GM12878 (cell line): ENCODE measurements around the gene IFNA13. TPM values are rescaled to one million over a fixed set of nuclear protein-coding genes. Genes with fewer than 3 reads are reported as not detected.
A peak's percentile ranks its signal among the peaks of the same experiment; 100 is the strongest.

Source experiments
- BHLHE40 ChIP-seq, 2 experiments: fragments of 450-650 bp in 1 of 2; IDR thresholded peaks; 2 replicates each; pipeline ENCODE4 v1.6.1; 2011 to 2017; ENCODE audit warnings: low read depth in 2 of 2, borderline replicate concordance in 1 of 2, improper control_type of control experiment in 1 of 2, low read length in 1 of 2, mild to moderate bottlenecking in 1 of 2
- CREM ChIP-seq: IDR thresholded peaks from 2 replicates; pipeline ENCODE4 v1.6.1; 2014; ENCODE audit warnings: antibody characterized with exemption, low read depth
- CTCF ChIP-seq, 3 experiments: IDR thresholded peaks in 2 of 3; conservative IDR thresholded peaks in 1 of 3; 2 replicates each; pipeline ENCODE4 v1.5.1; 2011; ENCODE audit warnings: low read depth in 3 of 3, low read length in 3 of 3, mild to moderate bottlenecking in 3 of 3, control low read depth in 2 of 3, moderate library complexity in 2 of 3, inconsistent platforms in 1 of 3, mixed read lengths in 1 of 3; ENCODE audit not compliant: control insufficient read depth in 2 of 3, insufficient read depth in 1 of 3; ENCODE audit errors: extremely low read depth in 1 of 3
- CUX1 ChIP-seq: IDR thresholded peaks from 2 replicates; pipeline ENCODE4 v1.6.1; 2012; ENCODE audit warnings: improper control_type of control experiment, low read depth, low read length; ENCODE audit not compliant: insufficient replicate concordance
- HDAC6 ChIP-seq: fragments of 200-600 bp; sonication (generic); IDR thresholded peaks from one replicate; pipeline ENCODE4 v1.8.0; 2017; ENCODE audit warnings: antibody characterized with exemption; ENCODE audit not compliant: unreplicated experiment
- NKRF ChIP-seq: fragments of 450-650 bp; conservative IDR thresholded peaks from 2 replicates; pipeline ENCODE4 v1.6.1; 2017; ENCODE audit warnings: mild to moderate bottlenecking, moderate library complexity
- PAX8 ChIP-seq: fragments of 450-650 bp; IDR thresholded peaks from 2 replicates; pipeline ENCODE4 v1.6.1; 2017; ENCODE audit warnings: mild to moderate bottlenecking, moderate library complexity
- POLR2AphosphoS5 ChIP-seq: IDR thresholded peaks from 2 replicates; pipeline ENCODE4 v1.6.1; 2011; ENCODE audit warnings: mild to moderate bottlenecking, low read length, inconsistent platforms
- RAD21 ChIP-seq: IDR thresholded peaks from 2 replicates; pipeline ENCODE4 v1.6.1; 2011; ENCODE audit warnings: mild to moderate bottlenecking, low read depth, low read length, moderate library complexity; ENCODE audit not compliant: insufficient read depth
- SKIL ChIP-seq: fragments of 450-650 bp; IDR thresholded peaks from 2 replicates; pipeline ENCODE4 v1.6.1; 2017; ENCODE audit warnings: mild to moderate bottlenecking, low read depth, inconsistent platforms; ENCODE audit not compliant: poor library complexity, severe bottlenecking
- SMAD5 ChIP-seq: IDR thresholded peaks from 2 replicates; pipeline ENCODE4 v1.6.1; 2016; ENCODE audit warnings: antibody characterized with exemption, low read depth
- SMARCA5 ChIP-seq: fragments of 450-650 bp; IDR thresholded peaks from 2 replicates; pipeline ENCODE4 v1.6.1; 2017; ENCODE audit warnings: mild to moderate bottlenecking
- polyA plus RNA-seq, 11 experiments: library from polyadenylated mRNA; depleted of rRNA in 4 of 11; unstranded in 6 of 11; stranded (reverse) in 5 of 11; fragments of >200 nt; fragmentation: Nextera tagmentation in 4 of 11; fragmentation: Illumina TruSeq in 1 of 11; extraction: Ambion mirVana in 4 of 11; extraction: Trizol in 1 of 11; gene quantifications; 1 replicate in 1 of 11; 2 replicates in 10 of 11; pipeline versions ENCODE4 v1.2.1 to v1.2.3, GENCODE V29; 2011 to 2016; ENCODE audit warnings: inconsistent platforms in 2 of 11, missing spikeins in 2 of 11, low read depth in 1 of 11
- total RNA-seq, 4 experiments: library from RNA; depleted of rRNA in 3 of 4; stranded (reverse); fragments of >200 nt in 3 of 4; fragmentation: Illumina TruSeq in 1 of 4; extraction: Trizol in 1 of 4; gene quantifications; 2 replicates each; pipeline versions ENCODE4 v1.2.1 to v1.2.3, GENCODE V29; 2013 to 2021
- TF ChIP-seq, protein P1 (sequence below): fragments of 450-650 bp; IDR thresholded peaks from 2 replicates; pipeline ENCODE4 v1.6.1; 2018; ENCODE audit warnings: mild to moderate bottlenecking, low read depth, moderate library complexity; ENCODE audit not compliant: partially characterized antibody

IFNA13 gene
- total and polyA plus RNA-seq, 10 of the 15 experiments (the other 5 are each of a cell fraction or from before 2014, with no cell fraction given) = not detected

DNA sequence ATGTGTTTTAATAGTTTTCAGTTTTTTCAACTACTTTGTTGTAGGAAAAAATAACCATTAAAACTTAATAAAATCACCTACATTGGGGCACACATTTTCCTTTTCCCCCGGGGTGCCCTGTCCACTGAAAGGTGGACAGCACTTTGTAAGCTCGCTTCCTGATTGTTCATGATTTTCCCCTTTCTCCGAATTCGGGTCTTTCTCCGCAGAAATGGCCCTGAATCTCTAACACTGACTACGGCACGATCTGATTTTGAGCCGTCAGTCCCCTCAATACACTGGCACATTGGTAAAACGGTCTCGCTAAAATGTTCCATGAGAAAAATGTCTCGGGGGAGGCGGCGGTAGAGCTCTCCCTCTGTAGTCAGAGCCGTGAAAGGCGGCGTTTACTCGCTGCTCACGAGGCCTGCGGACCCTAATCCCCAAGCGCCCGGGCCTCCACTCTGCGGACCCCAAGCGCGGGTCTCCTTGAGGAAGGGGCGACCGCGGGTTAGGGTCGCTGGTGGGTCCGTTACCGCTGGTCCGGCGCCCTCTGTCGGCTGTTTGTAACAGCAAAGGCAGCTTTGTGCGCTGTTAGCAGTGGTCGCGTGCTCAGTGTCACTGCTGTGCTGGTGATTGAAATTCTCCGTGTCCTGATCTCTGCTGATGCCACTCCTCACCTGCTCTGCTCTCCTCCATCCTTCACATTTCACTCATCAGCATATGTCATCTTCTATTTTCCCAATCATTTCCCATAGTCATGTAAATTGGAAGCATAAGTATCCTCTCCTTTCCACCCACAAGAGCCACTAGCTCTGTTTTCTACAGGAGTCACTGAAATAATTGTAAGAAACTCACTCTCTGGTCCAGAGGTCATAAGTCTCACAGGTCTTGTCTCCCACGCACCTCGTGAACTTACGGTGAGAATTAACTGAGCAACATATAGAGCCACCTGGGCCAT is 28.2 kb upstream of the IFNA13 start (continued):
- TF ChIP-seq, protein P1, sequence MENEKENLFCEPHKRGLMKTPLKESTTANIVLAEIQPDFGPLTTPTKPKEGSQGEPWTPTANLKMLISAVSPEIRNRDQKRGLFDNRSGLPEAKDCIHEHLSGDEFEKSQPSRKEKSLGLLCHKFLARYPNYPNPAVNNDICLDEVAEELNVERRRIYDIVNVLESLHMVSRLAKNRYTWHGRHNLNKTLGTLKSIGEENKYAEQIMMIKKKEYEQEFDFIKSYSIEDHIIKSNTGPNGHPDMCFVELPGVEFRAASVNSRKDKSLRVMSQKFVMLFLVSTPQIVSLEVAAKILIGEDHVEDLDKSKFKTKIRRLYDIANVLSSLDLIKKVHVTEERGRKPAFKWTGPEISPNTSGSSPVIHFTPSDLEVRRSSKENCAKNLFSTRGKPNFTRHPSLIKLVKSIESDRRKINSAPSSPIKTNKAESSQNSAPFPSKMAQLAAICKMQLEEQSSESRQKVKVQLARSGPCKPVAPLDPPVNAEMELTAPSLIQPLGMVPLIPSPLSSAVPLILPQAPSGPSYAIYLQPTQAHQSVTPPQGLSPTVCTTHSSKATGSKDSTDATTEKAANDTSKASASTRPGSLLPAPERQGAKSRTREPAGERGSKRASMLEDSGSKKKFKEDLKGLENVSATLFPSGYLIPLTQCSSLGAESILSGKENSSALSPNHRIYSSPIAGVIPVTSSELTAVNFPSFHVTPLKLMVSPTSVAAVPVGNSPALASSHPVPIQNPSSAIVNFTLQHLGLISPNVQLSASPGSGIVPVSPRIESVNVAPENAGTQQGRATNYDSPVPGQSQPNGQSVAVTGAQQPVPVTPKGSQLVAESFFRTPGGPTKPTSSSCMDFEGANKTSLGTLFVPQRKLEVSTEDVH = no peak
- TF ChIP-seq RAD21 (peak; percentile 57), CUX1 (no peak), CTCF (IDR thresholded peaks at IDR 0.05 in 2 of 3, conservative IDR thresholded peaks at IDR 0.05 in 1 of 3; ENCODE audit: control insufficient read depth in 2 of 3, extremely low read depth in 1 of 3, insufficient read depth in 1 of 3, low read depth in 3 of 3, low read length in 3 of 3) (peak; percentile 71 to 88 (median 85)), PAX8 (no peak), HDAC6 (no peak), SMAD5 (no peak), NKRF (0 out of 2 replicates have a peak, but pooled peaks have one; percentile 29), SMARCA5 (peak; percentile 89), POLR2AphosphoS5 (no peak), SKIL (no peak), CREM (no peak), BHLHE40 (IDR thresholded peaks at IDR 0.05; ENCODE audit: borderline replicate concordance in 1 of 2, low read depth in 2 of 2, low read length in 1 of 2) (peak; percentile 79 to 88; a peak in 3 of 4 replicates)
